GM12878 (cell line): Measurements from ENCODE around the gene GOLT1B. TPM values are rescaled to one million over a fixed set of nuclear protein-coding genes. Genes with fewer than 3 reads are reported as not detected.

ENCODE experiments used
- BCL11A ChIP-seq: IDR thresholded peaks from 2 replicates; pipeline ENCODE4 v1.6.1; 2011; ENCODE audit warnings: low read depth, low read length
- BCL3 ChIP-seq: IDR thresholded peaks from 2 replicates; pipeline ENCODE4 v1.6.1; 2011; ENCODE audit warnings: borderline replicate concordance, low read depth, mild to moderate bottlenecking, moderate library complexity, low read length; ENCODE audit not compliant: insufficient read depth, poor library complexity, severe bottlenecking
- IRF5 ChIP-seq: fragments of 450-650 bp; IDR thresholded peaks from 2 replicates; pipeline ENCODE4 v1.6.1; 2017; ENCODE audit warnings: borderline replicate concordance
- RELB ChIP-seq: fragments of 450-650 bp; IDR thresholded peaks from 2 replicates; pipeline ENCODE4 v1.6.1; 2017; ENCODE audit warnings: low read depth, mild to moderate bottlenecking, moderate library complexity
- SP1 ChIP-seq: IDR thresholded peaks from one replicate; pipeline ENCODE4 v1.6.1; 2011; ENCODE audit warnings: low read depth, low read length
- TCF7 ChIP-seq: IDR thresholded peaks from 2 replicates; pipeline ENCODE4 v1.6.1; 2014; ENCODE audit warnings: antibody characterized with exemption, borderline replicate concordance
- ZBTB33 ChIP-seq: fragments of 450-650 bp; IDR thresholded peaks from 2 replicates; pipeline ENCODE4 v1.6.1; 2017; ENCODE audit warnings: mild to moderate bottlenecking
- polyA plus RNA-seq, 11 experiments: library from polyadenylated mRNA; depleted of rRNA in 4 of 11; unstranded in 6 of 11; stranded (reverse) in 5 of 11; fragments of >200 nt; fragmentation: Nextera tagmentation in 4 of 11; fragmentation: Illumina TruSeq in 1 of 11; extraction: Ambion mirVana in 4 of 11; extraction: Trizol in 1 of 11; gene quantifications; 1 replicate in 1 of 11; 2 replicates in 10 of 11; pipeline versions ENCODE4 v1.2.1 to v1.2.3, GENCODE V29; 2011 to 2016; ENCODE audit warnings: inconsistent platforms in 2 of 11, missing spikeins in 2 of 11, low read depth in 1 of 11
- total RNA-seq, 4 experiments: library from RNA; depleted of rRNA in 3 of 4; stranded (reverse); fragments of >200 nt in 3 of 4; fragmentation: Illumina TruSeq in 1 of 4; extraction: Trizol in 1 of 4; gene quantifications; 2 replicates each; pipeline versions ENCODE4 v1.2.1 to v1.2.3, GENCODE V29; 2013 to 2021

GOLT1B gene
- total and polyA plus RNA-seq, 10 of the 15 experiments (the other 5 are each of a cell fraction or from before 2014, with no cell fraction given) = 18.3 to 77.4 (median 32.9) TPM

GRCh38 chr12:21483531-21483930, 18.1 kb upstream of the GOLT1B start (continued):
- TF ChIP-seq RELB (no peak), BCL11A (no peak), ZBTB33 (no peak), IRF5 (no peak), SP1 (no peak), BCL3 (no peak), TCF7 (no peak)
